ENCODE data around the gene ZNF620. TPM values are rescaled to one million over a fixed set of nuclear protein-coding genes. Genes with fewer than 3 reads are reported as not detected.

ZNF620 gene
- total RNA-seq, 1 experiment from 2014 or later: 3.1 TPM

- peaks cover 3% of the 10 kb centered on the region; the same call in 1 of the 2 replicates for H4K20me1 ChIP-seq (ENCODE audit: insufficient read depth, low read depth, low read length)
- H3K9me3 ChIP-seq (ENCODE audit: low read length): no peaks in the 10 kb centered on the region
- peaks cover 7% of the 10 kb centered on the region for H3K4me1 ChIP-seq (ENCODE audit: low read length)
- no peak for DNase-seq
- no peak overlapping the region for H3K4me3 ChIP-seq (ENCODE audit: low read length)
- no peaks in the 10 kb centered on the region for H3K27me3 ChIP-seq (ENCODE audit: low read length)
- H2AFZ ChIP-seq (ENCODE audit: low read length): no peak overlapping the region
- H3K9me2 ChIP-seq (replicated peaks; ENCODE audit: insufficient read depth, low read length): no peaks in the 10 kb centered on the region
- H3K36me3 ChIP-seq (ENCODE audit: insufficient read depth, low read length): peaks cover 38% of the 10 kb centered on the region
- H3K4me2 ChIP-seq (ENCODE audit: low read depth, low read length, poor library complexity, severe bottlenecking): no peak overlapping the region
- H3K79me2 ChIP-seq (ENCODE audit: low read length): peaks cover 13% of the 10 kb centered on the region
- no peak overlapping the region for H3K9ac ChIP-seq (ENCODE audit: low read length)
- H3K27ac ChIP-seq (ENCODE audit: low read length): no peak overlapping the region
Measured at GRCh38 chr3:40463579-40463978, 42.3 kb upstream of the ZNF620 start.

DNA sequence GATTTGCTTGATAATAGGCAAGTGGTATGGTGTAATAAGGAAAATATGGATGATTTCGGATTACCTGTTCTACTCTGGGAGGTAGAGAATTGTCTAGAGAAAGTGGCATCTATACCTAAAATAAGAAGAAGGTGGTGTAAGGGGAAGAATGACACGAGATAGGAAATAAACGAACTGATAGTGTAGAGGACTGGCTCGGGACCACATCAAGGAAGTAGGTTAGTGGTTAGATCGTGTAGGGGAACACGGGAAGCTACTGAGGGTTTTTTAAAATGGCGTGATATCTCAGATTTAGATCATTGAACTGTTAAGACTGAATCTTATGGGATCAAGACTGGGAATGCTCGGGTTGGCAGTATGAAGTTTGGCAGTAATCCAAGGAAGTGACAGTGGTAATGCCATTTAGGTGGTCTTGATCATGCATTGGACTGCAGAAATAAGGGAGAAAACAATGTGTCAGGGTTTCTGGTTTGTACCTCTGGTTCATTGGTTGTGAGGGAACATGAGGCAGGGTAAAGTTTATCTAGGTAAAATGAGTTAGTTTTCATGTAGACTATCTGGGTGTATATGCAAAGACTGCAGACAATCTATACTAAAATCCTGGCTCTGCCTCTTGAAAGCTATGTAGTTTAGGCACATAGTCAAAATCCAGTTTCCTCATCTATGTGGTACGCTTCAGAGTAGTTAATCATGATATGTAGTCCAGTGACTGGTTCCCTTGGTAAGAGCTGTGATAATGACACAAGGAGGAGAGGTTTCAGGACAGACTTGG lies 41.3 kb upstream of the ZNF620 start:
- Histone ChIP-seq H3K36me3 (ENCODE audit: insufficient read depth, low read length) (peaks cover 29% of the 10 kb centered on the region; the same call in 1 of the 2 replicates), H3K27me3 (ENCODE audit: low read length) (no peaks in the 10 kb centered on the region), H3K4me2 (ENCODE audit: low read depth, low read length, poor library complexity, severe bottlenecking) (no peak overlapping the region), H3K4me3 (ENCODE audit: low read length) (no peak overlapping the region), H3K4me1 (ENCODE audit: low read length) (no peaks in the 10 kb centered on the region), H3K27ac (ENCODE audit: low read length) (no peak overlapping the region), H3K9ac (ENCODE audit: low read length) (no peak overlapping the region), H3K9me3 (ENCODE audit: low read length) (no peaks in the 10 kb centered on the region), H2AFZ (ENCODE audit: low read length) (no peak overlapping the region), H4K20me1 (ENCODE audit: insufficient read depth, low read depth, low read length) (no peaks in the 10 kb centered on the region), H3K79me2 (ENCODE audit: low read length) (0 out of 2 replicates have a peak, but pooled peaks cover 4% of the 10 kb centered on the region), H3K9me2 (replicated peaks; ENCODE audit: insufficient read depth, low read length) (no peaks in the 10 kb centered on the region)
- peak; percentile 53 for DNase-seq

DNA sequence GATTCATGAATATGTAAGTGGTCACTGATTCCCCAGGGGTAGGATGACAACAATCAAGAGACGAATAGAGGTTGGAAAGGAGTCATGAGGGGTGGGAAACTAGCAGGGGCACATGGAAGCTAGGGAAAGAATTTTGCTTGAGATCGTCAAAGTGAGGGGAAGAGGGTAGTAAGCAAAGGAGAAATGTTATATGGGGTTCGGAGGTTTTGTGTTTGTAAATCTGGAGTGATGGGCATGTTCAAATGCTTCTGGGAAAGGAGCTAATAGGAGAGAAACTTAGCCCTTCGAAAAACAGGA lies 40.8 kb upstream of the ZNF620 start:
- Histone ChIP-seq H2AFZ (ENCODE audit: low read length) (no peak overlapping the region), H3K9ac (ENCODE audit: low read length) (no peak overlapping the region), H3K4me2 (ENCODE audit: low read depth, low read length, poor library complexity, severe bottlenecking) (no peak overlapping the region), H3K27me3 (ENCODE audit: low read length) (no peaks in the 10 kb centered on the region), H3K79me2 (ENCODE audit: low read length) (0 out of 2 replicates have a peak, but pooled peaks cover under 1% of the 10 kb centered on the region), H3K9me3 (ENCODE audit: low read length) (no peaks in the 10 kb centered on the region), H3K27ac (ENCODE audit: low read length) (no peak overlapping the region), H3K9me2 (replicated peaks; ENCODE audit: insufficient read depth, low read length) (no peaks in the 10 kb centered on the region), H3K4me1 (ENCODE audit: low read length) (no peaks in the 10 kb centered on the region), H3K36me3 (ENCODE audit: insufficient read depth, low read length) (peaks cover 25% of the 10 kb centered on the region; the same call in 1 of the 2 replicates), H4K20me1 (ENCODE audit: insufficient read depth, low read depth, low read length) (no peaks in the 10 kb centered on the region), H3K4me3 (ENCODE audit: low read length) (no peak overlapping the region)
- DNase-seq: no peak

GRCh38 chr3:40465456-40465855 lies 40.4 kb upstream of the ZNF620 start:
- Histone ChIP-seq H3K4me3 (ENCODE audit: low read length) (no peak overlapping the region), H3K27ac (ENCODE audit: low read length) (no peak overlapping the region), H3K27me3 (ENCODE audit: low read length) (no peaks in the 10 kb centered on the region), H3K9me2 (replicated peaks; ENCODE audit: insufficient read depth, low read length) (no peaks in the 10 kb centered on the region), H4K20me1 (ENCODE audit: insufficient read depth, low read depth, low read length) (no peaks in the 10 kb centered on the region), H3K9ac (ENCODE audit: low read length) (no peak overlapping the region), H3K4me2 (ENCODE audit: low read depth, low read length, poor library complexity, severe bottlenecking) (no peak overlapping the region), H3K4me1 (ENCODE audit: low read length) (no peaks in the 10 kb centered on the region), H2AFZ (ENCODE audit: low read length) (no peak overlapping the region), H3K79me2 (ENCODE audit: low read length) (no peaks in the 10 kb centered on the region), H3K36me3 (ENCODE audit: insufficient read depth, low read length) (peaks cover 21% of the 10 kb centered on the region; the same call in 1 of the 2 replicates), H3K9me3 (ENCODE audit: low read length) (no peaks in the 10 kb centered on the region)
- DNase-seq: no peak

- Histone ChIP-seq H3K4me3 (ENCODE audit: low read length) (no peak overlapping the region), H4K20me1 (ENCODE audit: insufficient read depth, low read depth, low read length) (no peaks in the 10 kb centered on the region), H2AFZ (ENCODE audit: low read length) (no peak overlapping the region), H3K9me3 (ENCODE audit: low read length) (no peaks in the 10 kb centered on the region), H3K4me1 (ENCODE audit: low read length) (no peaks in the 10 kb centered on the region), H3K27ac (ENCODE audit: low read length) (no peak overlapping the region), H3K36me3 (ENCODE audit: insufficient read depth, low read length) (peaks cover 7% of the 10 kb centered on the region; the same call in 1 of the 2 replicates), H3K4me2 (ENCODE audit: low read depth, low read length, poor library complexity, severe bottlenecking) (no peak overlapping the region), H3K79me2 (ENCODE audit: low read length) (no peaks in the 10 kb centered on the region), H3K9ac (ENCODE audit: low read length) (no peak overlapping the region), H3K27me3 (ENCODE audit: low read length) (no peaks in the 10 kb centered on the region), H3K9me2 (replicated peaks; ENCODE audit: insufficient read depth, low read length) (no peaks in the 10 kb centered on the region)
- no peak for DNase-seq
Measured at GRCh38 chr3:40468018-40468417, 37.8 kb upstream of the ZNF620 start.

DNA sequence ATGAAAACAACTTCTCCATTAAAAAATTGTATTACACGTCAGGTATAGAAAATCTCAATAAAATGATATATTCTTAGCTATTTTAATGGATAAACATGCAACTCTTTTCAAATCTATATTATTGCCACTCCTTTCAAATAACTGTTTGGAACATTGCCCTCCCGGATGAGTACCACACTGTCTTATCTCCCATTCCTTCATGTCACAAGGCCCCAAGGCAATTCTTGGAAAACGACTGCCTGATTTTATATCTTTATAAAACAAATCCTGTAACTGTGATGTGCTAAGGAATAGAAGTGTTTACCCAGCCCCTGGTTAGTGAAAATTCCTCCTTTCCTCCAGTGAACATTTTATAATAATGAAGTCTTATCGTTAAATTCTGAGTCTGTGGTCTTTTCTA lies 35.1 kb upstream of the ZNF620 start:
- no peak overlapping the region for H3K4me3 ChIP-seq (ENCODE audit: low read length)
- H3K9me2 ChIP-seq (replicated peaks; ENCODE audit: insufficient read depth, low read length): no peaks in the 10 kb centered on the region
- no peak overlapping the region for H2AFZ ChIP-seq (ENCODE audit: low read length)
- H3K27ac ChIP-seq (ENCODE audit: low read length): no peak overlapping the region
- H3K4me2 ChIP-seq (ENCODE audit: low read depth, low read length, poor library complexity, severe bottlenecking): no peak overlapping the region
- no peaks in the 10 kb centered on the region for H3K9me3 ChIP-seq (ENCODE audit: low read length)
- H3K27me3 ChIP-seq (ENCODE audit: low read length): no peaks in the 10 kb centered on the region
- H4K20me1 ChIP-seq (ENCODE audit: insufficient read depth, low read depth, low read length): no peaks in the 10 kb centered on the region
- no peaks in the 10 kb centered on the region for H3K36me3 ChIP-seq (ENCODE audit: insufficient read depth, low read length)
- DNase-seq: no peak
- H3K9ac ChIP-seq (ENCODE audit: low read length): no peak overlapping the region
- no peaks in the 10 kb centered on the region for H3K4me1 ChIP-seq (ENCODE audit: low read length)
- no peaks in the 10 kb centered on the region for H3K79me2 ChIP-seq (ENCODE audit: low read length)

DNA sequence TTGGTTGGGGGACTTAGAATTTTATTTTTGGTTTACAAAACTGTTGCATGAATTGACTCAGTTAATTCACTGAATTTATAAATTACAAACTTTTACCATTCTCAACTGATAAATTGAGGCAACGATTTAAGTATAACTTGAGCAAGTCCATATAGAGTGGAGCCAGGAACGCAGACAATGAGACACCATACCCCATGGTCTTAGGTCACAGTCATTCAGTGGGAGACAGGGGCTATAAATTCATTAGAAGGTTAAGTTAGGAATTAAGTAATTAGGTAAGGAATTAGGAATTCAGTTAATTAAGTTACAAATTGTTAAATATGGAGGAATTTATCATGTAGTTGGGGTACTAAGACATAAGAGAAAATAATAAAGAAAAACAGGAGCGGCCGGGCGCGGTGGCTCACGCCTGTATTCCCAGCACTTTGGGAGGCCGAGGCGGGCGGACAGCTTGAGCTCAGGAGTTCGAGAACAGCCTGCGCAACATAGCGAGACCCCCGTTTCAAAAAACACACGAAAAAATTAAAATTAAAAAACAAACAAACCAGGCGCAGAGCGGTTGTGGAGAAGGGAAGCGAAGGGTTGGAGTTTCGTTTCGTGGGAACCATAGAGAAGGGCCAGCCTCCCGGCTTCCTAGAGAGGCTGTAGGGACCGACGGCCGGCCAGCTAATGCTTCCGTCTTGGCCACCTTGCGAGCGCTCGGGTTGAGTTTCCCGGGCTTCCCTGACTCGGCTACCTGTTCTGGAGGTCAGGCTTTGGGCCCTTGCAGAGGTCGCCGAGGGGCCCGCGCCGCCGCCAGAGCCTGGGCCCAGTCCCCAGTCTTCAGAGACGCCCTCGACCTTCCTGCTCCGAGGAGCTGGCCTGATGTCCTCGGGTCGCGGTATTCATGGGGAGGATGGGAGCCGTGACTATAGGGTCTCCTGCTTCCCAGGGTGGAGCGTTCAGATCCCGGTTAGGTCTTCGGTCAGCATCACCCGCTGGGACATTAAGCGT lies 29.1 kb upstream of the ZNF620 start, which contains the start of gene ZNF619:
TSS of gene ZNF619 (plus strand) at position 645 of the 993 bp plus-strand sequence. CDS start 858 bp downstream, outside the sequence.
- DNase-seq: peak; percentile 89
- H2AFZ ChIP-seq (ENCODE audit: low read length): peak within 1 kb of the TSS; percentile 98
- no peaks in the 10 kb centered on the region for H3K9me2 ChIP-seq (replicated peaks; ENCODE audit: insufficient read depth, low read length)
- peak within 1 kb of the TSS; percentile 82 for H3K4me3 ChIP-seq (ENCODE audit: low read length)
- peak within 1 kb of the TSS; percentile 97 for H3K4me2 ChIP-seq (ENCODE audit: low read depth, low read length, poor library complexity, severe bottlenecking)
- no peaks in the 10 kb centered on the region for H3K36me3 ChIP-seq (ENCODE audit: insufficient read depth, low read length)
- no peaks in the 10 kb centered on the region for H4K20me1 ChIP-seq (ENCODE audit: insufficient read depth, low read depth, low read length)
- peaks cover 11% of the 10 kb centered on the region for H3K79me2 ChIP-seq (ENCODE audit: low read length)
- no peaks in the 10 kb centered on the region for H3K27me3 ChIP-seq (ENCODE audit: low read length)
- no peak within 1 kb of the TSS for H3K27ac ChIP-seq (ENCODE audit: low read length)
- H3K4me1 ChIP-seq (ENCODE audit: low read length): peaks cover 24% of the 10 kb centered on the region
- H3K9me3 ChIP-seq (ENCODE audit: low read length): no peaks in the 10 kb centered on the region
- peak within 1 kb of the TSS; percentile 86 for H3K9ac ChIP-seq (ENCODE audit: low read length)

- Histone ChIP-seq H4K20me1 (ENCODE audit: insufficient read depth, low read depth, low read length) (no peaks in the 10 kb centered on the region), H3K4me3 (ENCODE audit: low read length) (peak overlapping the region; percentile 82), H3K36me3 (ENCODE audit: insufficient read depth, low read length) (0 out of 2 replicates have a peak, but pooled peaks cover 4% of the 10 kb centered on the region), H3K79me2 (ENCODE audit: low read length) (peaks cover 11% of the 10 kb centered on the region), H3K9me3 (ENCODE audit: low read length) (no peaks in the 10 kb centered on the region), H3K4me2 (ENCODE audit: low read depth, low read length, poor library complexity, severe bottlenecking) (peak overlapping the region; percentile 97), H3K27me3 (ENCODE audit: low read length) (no peaks in the 10 kb centered on the region), H2AFZ (ENCODE audit: low read length) (peak overlapping the region; percentile 98; the same call in 1 of the 2 replicates), H3K27ac (ENCODE audit: low read length) (no peak overlapping the region), H3K9me2 (replicated peaks; ENCODE audit: insufficient read depth, low read length) (no peaks in the 10 kb centered on the region), H3K9ac (ENCODE audit: low read length) (peak overlapping the region; percentile 86), H3K4me1 (ENCODE audit: low read length) (peaks cover 25% of the 10 kb centered on the region)
- DNase-seq: peak; percentile 53
Measured at GRCh38 chr3:40477666-40478065, 28.2 kb upstream of the ZNF620 start.
